Activated T-cell treated with anti-CD3 and anti-CD28 coated beads, Interleukin-2, amount 50 U/mL, for 48 hours (primary cell): ENCODE results near the gene GATA1.

Source experiments
- DNase-seq, 2 experiments: peaks; one replicate each; pipeline ENCODE4 v3.0.0-alpha.2; 2020

GATA1 gene

GRCh38 chrX:48786341-48786800 lies at the start of gene GATA1:
Gene GATA1 (plus strand): TSS chrX:48786590. CDS start chrX:48791110, 4,520 bp downstream.
- no peak for DNase-seq

- DNase-seq: no peak
These were observed 49.5 kb upstream of the GATA1 start for GRCh38 chrX:48736878-48737212.

- DNase-seq: peak; percentile 82 to 86
These were observed 49.0 kb upstream of the GATA1 start for GRCh38 chrX:48737213-48737938.

- DNase-seq: no peak
These were observed 48.5 kb upstream of the GATA1 start for GRCh38 chrX:48737940-48738339.

GRCh38 chrX:48741834-48742233 lies 44.6 kb upstream of the GATA1 start:
- no peak for DNase-seq

- no peak for DNase-seq
These were observed 41.2 kb upstream of the GATA1 start for GRCh38 chrX:48745222-48745621.

- no peak for DNase-seq
These were observed 38.9 kb upstream of the GATA1 start for GRCh38 chrX:48747415-48748016.

GRCh38 chrX:48749182-48749581 lies 37.2 kb upstream of the GATA1 start:
- DNase-seq: no peak

GRCh38 chrX:48751343-48751742 lies 35.0 kb upstream of the GATA1 start:
- DNase-seq: peak in 1 of 2 experiments; percentile 24

- DNase-seq: no peak
These were observed 33.9 kb upstream of the GATA1 start for GRCh38 chrX:48752498-48752897.

- no peak for DNase-seq
These were observed 32.6 kb upstream of the GATA1 start for GRCh38 chrX:48753708-48754228.

- DNase-seq: no peak
These were observed 32.2 kb upstream of the GATA1 start for GRCh38 chrX:48754238-48754637.

- DNase-seq: peak in 1 of 2 experiments; percentile 24
These were observed 24.5 kb upstream of the GATA1 start, which contains the start of gene GLOD5 for GRCh38 chrX:48761674-48762471. Gene GLOD5 (plus strand): TSS chrX:48761747. CDS start chrX:48761791, 44 bp downstream.

- no peak for DNase-seq
These were observed 17.2 kb upstream of the GATA1 start for GRCh38 chrX:48769230-48769629.

- no peak for DNase-seq
These were observed 16.1 kb upstream of the GATA1 start for GRCh38 chrX:48770296-48770695.

GRCh38 chrX:48772602-48773001 lies 13.8 kb upstream of the GATA1 start:
- no peak for DNase-seq

GRCh38 chrX:48776818-48777439 lies 9.5 kb upstream of the GATA1 start:
- no peak for DNase-seq

- no peak for DNase-seq
These were observed 7.0 kb upstream of the GATA1 start for GRCh38 chrX:48779399-48779798.

- no peak for DNase-seq
These were observed 4.7 kb upstream of the GATA1 start for GRCh38 chrX:48781705-48782104.

- no peak for DNase-seq
These were observed 4.2 kb upstream of the GATA1 start for GRCh38 chrX:48782216-48782615.

- DNase-seq: no peak
These were observed 3.6 kb upstream of the GATA1 start for GRCh38 chrX:48782795-48783194.

GRCh38 chrX:48784726-48785125 lies 1.7 kb upstream of the GATA1 start:
- no peak for DNase-seq

GRCh38 chrX:48785186-48785539 lies 1.2 kb upstream of the GATA1 start:
- DNase-seq: no peak
